Ectodermal cell (in vitro differentiated cells): ENCODE measurements around the gene PPP1CB.

Experiments used
- H3K27ac ChIP-seq: 2 replicates; pipeline ENCODE4 v1.7.0; 2013; ENCODE audit warnings: mild to moderate bottlenecking, low read depth, low read length; ENCODE audit not compliant: insufficient read depth, poor library complexity, severe bottlenecking
- H3K27me3 ChIP-seq: 2 replicates; pipeline ENCODE4 v1.7.0; 2013; ENCODE audit warnings: mild to moderate bottlenecking, low read length; ENCODE audit not compliant: insufficient read depth, control insufficient read depth, poor library complexity, severe bottlenecking
- H3K36me3 ChIP-seq: one replicate; pipeline ENCODE4 v1.7.0; 2013; ENCODE audit warnings: low read length; ENCODE audit not compliant: control insufficient read depth, insufficient read depth
- H3K4me1 ChIP-seq: one replicate; pipeline ENCODE4 v1.7.0; 2013; ENCODE audit warnings: low read length; ENCODE audit not compliant: control insufficient read depth, insufficient read depth
- H3K4me3 ChIP-seq: 2 replicates; pipeline ENCODE4 v1.7.0; 2013; ENCODE audit warnings: low read depth, low read length, control low read depth; ENCODE audit not compliant: insufficient read depth
- H3K9me3 ChIP-seq: 2 replicates; pipeline ENCODE4 v1.7.0; 2013; ENCODE audit warnings: mild to moderate bottlenecking, low read length, moderate library complexity; ENCODE audit not compliant: control insufficient read depth
- whole genome bisulfite sequencing, 2 experiments: methylation state at CpG; one replicate each; pipeline ENCODE4 v1.1.7; 2013; ENCODE audit warnings: missing lambda C conversion rate in 2 of 2; 5-methylcytosine and 5-hydroxymethylcytosine counted together

Gene PPP1CB

GRCh38 chr2:28842042-28842441 is 90.4 kb downstream of the PPP1CB start:
- no peaks in the 10 kb centered on the region for H3K9me3 ChIP-seq
- H3K4me1 ChIP-seq = no peaks in the 10 kb centered on the region
- H3K36me3 ChIP-seq = no peaks in the 10 kb centered on the region
- H3K4me3 ChIP-seq = no peak overlapping the region
- H3K27me3 ChIP-seq = no peaks in the 10 kb centered on the region
- H3K27ac ChIP-seq = no peak overlapping the region
- WGBS, 2 experiments = 60 to 63% methylated on average over 3 of the region's 3 CpGs
